DMS153 (cell line): Measurements from ENCODE around the gene GRIK4.

Experiments used
- DNase-seq: peaks from one replicate; lab custom pipeline; 2025; lab: John Stamatoyannopoulos, UW

GRIK4 gene

GRCh38 chr11:120882175-120882574, 370.6 kb downstream of the GRIK4 start:
- no peak for DNase-seq

GRCh38 chr11:120883404-120884080, 372.0 kb downstream of the GRIK4 start:
- no peak for DNase-seq

GRCh38 chr11:120884154-120885020, 372.8 kb downstream of the GRIK4 start:
- no peak for DNase-seq

GRCh38 chr11:120890609-120891320, 379.2 kb downstream of the GRIK4 start:
- DNase-seq, result no peak

GRCh38 chr11:120893440-120894201, 382.1 kb downstream of the GRIK4 start:
- DNase-seq, result no peak

GRCh38 chr11:120894202-120894985, 382.8 kb downstream of the GRIK4 start:
- no peak for DNase-seq

- DNase-seq, result no peak
These were observed 385.1 kb downstream of the GRIK4 start for GRCh38 chr11:120896687-120897086.

- DNase-seq, result no peak
These were observed 387.0 kb downstream of the GRIK4 start for GRCh38 chr11:120898568-120898967.

- no peak for DNase-seq
These were observed 388.2 kb downstream of the GRIK4 start for GRCh38 chr11:120899720-120900119.

- no peak for DNase-seq
These were observed 389.1 kb downstream of the GRIK4 start for GRCh38 chr11:120900643-120901042.

- no peak for DNase-seq
These were observed 392.1 kb downstream of the GRIK4 start for GRCh38 chr11:120903686-120904085.

GRCh38 chr11:120904116-120904515, 392.6 kb downstream of the GRIK4 start:
- no peak for DNase-seq

GRCh38 chr11:120906766-120907165, 395.2 kb downstream of the GRIK4 start:
- no peak for DNase-seq

GRCh38 chr11:120907971-120908370, 396.4 kb downstream of the GRIK4 start:
- DNase-seq, result no peak

GRCh38 chr11:120908461-120909181, 397.1 kb downstream of the GRIK4 start:
- no peak for DNase-seq

- no peak for DNase-seq
These were observed 398.3 kb downstream of the GRIK4 start for GRCh38 chr11:120909676-120910416.

GRCh38 chr11:120911943-120912342, 400.4 kb downstream of the GRIK4 start:
- no peak for DNase-seq

GRCh38 chr11:120912504-120912903, 401.0 kb downstream of the GRIK4 start:
- DNase-seq, result peak; percentile 20

- DNase-seq, result no peak
These were observed 401.4 kb downstream of the GRIK4 start for GRCh38 chr11:120912915-120913314.

GRCh38 chr11:120914021-120914420, 402.5 kb downstream of the GRIK4 start:
- no peak for DNase-seq
